Liver (tissue), 3 donors: ENCODE measurements around the gene DTNA.

ENCODE experiments used
- FOXA1 ChIP-seq: IDR thresholded peaks from 2 replicates; pipeline ENCODE4 v1.6.1; 2016; ENCODE audit warnings: antibody characterized with exemption
- GABPA ChIP-seq, 2 donors: IDR thresholded peaks in 1 of 2; conservative IDR thresholded peaks in 1 of 2; 2 replicates each; pipeline ENCODE4 v1.6.1; 2016; ENCODE audit warnings: antibody characterized with exemption in 2 of 2, mild to moderate bottlenecking in 1 of 2, moderate library complexity in 1 of 2
- HNF4G ChIP-seq: IDR thresholded peaks from 2 replicates; pipeline ENCODE4 v1.6.1; 2016; ENCODE audit warnings: antibody characterized with exemption
- JUND ChIP-seq, 2 donors: IDR thresholded peaks; 2 replicates each; pipeline ENCODE4 v1.6.1; 2016; ENCODE audit warnings: antibody characterized with exemption in 2 of 2
- RAD21 ChIP-seq, 2 donors: IDR thresholded peaks; 2 replicates each; pipeline ENCODE4 v1.6.1; 2016; ENCODE audit warnings: antibody characterized with exemption in 2 of 2, mild to moderate bottlenecking in 2 of 2
- RXRA ChIP-seq, 2 donors: IDR thresholded peaks; 2 replicates each; pipeline ENCODE4 v1.6.1; 2017 to 2018; ENCODE audit warnings: antibody characterized with exemption in 2 of 2, mild to moderate bottlenecking in 1 of 2
- SP1 ChIP-seq: IDR thresholded peaks from 2 replicates; pipeline ENCODE4 v1.6.1; 2018; ENCODE audit warnings: antibody characterized with exemption, mild to moderate bottlenecking
- TAF1 ChIP-seq: conservative IDR thresholded peaks from 2 replicates; pipeline ENCODE4 v1.6.1; 2016; ENCODE audit warnings: antibody characterized with exemption, mild to moderate bottlenecking
- YY1 ChIP-seq: IDR thresholded peaks from 2 replicates; pipeline ENCODE4 v1.6.1; 2016; ENCODE audit warnings: antibody characterized with exemption, mild to moderate bottlenecking
- TF ChIP-seq, protein P1 (sequence below): fragments of 150-350 bp; IDR thresholded peaks from 2 replicates; pipeline ENCODE4 v1.5.1; 2017; ENCODE audit warnings: improper control_type of control experiment, low read depth, low read length; ENCODE audit not compliant: missing input control
- TF ChIP-seq, protein P2 (sequence below): IDR thresholded peaks from 2 replicates; pipeline ENCODE4 v1.6.1; 2016; ENCODE audit warnings: antibody characterized with exemption
- TF ChIP-seq, protein P3 (sequence below): IDR thresholded peaks from 2 replicates; pipeline ENCODE4 v1.6.1; 2016; ENCODE audit warnings: antibody characterized with exemption, mild to moderate bottlenecking
- TF ChIP-seq, protein P4 (sequence below): IDR thresholded peaks from 2 replicates; pipeline ENCODE4 v1.6.1; 2016; ENCODE audit warnings: antibody characterized with exemption
- donor health status: healthy.
- donor health status: healthy.

DNA sequence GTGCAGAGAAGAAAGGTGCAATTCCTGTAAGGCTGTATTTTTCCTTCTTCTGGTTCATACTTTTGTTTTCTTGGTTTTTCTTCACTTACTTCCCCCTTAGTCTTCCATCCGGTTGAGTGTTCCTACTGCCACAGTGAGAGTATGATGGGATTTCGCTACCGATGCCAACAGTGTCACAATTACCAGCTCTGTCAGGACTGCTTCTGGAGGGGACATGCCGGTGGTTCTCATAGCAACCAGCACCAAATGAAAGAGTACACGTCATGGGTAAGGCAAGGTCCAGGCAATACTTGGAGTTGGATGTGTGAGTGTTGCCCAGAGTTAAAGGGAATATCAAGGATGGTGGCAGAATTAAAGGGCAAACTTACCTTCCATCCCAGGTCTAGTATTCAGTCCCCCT is 108.0 kb downstream of the DTNA start:
- TF ChIP-seq, protein P1, sequence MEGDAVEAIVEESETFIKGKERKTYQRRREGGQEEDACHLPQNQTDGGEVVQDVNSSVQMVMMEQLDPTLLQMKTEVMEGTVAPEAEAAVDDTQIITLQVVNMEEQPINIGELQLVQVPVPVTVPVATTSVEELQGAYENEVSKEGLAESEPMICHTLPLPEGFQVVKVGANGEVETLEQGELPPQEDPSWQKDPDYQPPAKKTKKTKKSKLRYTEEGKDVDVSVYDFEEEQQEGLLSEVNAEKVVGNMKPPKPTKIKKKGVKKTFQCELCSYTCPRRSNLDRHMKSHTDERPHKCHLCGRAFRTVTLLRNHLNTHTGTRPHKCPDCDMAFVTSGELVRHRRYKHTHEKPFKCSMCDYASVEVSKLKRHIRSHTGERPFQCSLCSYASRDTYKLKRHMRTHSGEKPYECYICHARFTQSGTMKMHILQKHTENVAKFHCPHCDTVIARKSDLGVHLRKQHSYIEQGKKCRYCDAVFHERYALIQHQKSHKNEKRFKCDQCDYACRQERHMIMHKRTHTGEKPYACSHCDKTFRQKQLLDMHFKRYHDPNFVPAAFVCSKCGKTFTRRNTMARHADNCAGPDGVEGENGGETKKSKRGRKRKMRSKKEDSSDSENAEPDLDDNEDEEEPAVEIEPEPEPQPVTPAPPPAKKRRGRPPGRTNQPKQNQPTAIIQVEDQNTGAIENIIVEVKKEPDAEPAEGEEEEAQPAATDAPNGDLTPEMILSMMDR: no peak
- TF ChIP-seq, protein P2, sequence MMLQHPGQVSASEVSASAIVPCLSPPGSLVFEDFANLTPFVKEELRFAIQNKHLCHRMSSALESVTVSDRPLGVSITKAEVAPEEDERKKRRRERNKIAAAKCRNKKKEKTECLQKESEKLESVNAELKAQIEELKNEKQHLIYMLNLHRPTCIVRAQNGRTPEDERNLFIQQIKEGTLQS: no peak
- TF ChIP-seq RAD21 (IDR thresholded peaks at IDR 0.05): no peak
- TF ChIP-seq, protein P3, sequence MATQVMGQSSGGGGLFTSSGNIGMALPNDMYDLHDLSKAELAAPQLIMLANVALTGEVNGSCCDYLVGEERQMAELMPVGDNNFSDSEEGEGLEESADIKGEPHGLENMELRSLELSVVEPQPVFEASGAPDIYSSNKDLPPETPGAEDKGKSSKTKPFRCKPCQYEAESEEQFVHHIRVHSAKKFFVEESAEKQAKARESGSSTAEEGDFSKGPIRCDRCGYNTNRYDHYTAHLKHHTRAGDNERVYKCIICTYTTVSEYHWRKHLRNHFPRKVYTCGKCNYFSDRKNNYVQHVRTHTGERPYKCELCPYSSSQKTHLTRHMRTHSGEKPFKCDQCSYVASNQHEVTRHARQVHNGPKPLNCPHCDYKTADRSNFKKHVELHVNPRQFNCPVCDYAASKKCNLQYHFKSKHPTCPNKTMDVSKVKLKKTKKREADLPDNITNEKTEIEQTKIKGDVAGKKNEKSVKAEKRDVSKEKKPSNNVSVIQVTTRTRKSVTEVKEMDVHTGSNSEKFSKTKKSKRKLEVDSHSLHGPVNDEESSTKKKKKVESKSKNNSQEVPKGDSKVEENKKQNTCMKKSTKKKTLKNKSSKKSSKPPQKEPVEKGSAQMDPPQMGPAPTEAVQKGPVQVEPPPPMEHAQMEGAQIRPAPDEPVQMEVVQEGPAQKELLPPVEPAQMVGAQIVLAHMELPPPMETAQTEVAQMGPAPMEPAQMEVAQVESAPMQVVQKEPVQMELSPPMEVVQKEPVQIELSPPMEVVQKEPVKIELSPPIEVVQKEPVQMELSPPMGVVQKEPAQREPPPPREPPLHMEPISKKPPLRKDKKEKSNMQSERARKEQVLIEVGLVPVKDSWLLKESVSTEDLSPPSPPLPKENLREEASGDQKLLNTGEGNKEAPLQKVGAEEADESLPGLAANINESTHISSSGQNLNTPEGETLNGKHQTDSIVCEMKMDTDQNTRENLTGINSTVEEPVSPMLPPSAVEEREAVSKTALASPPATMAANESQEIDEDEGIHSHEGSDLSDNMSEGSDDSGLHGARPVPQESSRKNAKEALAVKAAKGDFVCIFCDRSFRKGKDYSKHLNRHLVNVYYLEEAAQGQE: no peak
- no peak for TF ChIP-seq HNF4G
- TF ChIP-seq, protein P4, sequence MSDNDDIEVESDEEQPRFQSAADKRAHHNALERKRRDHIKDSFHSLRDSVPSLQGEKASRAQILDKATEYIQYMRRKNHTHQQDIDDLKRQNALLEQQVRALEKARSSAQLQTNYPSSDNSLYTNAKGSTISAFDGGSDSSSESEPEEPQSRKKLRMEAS: no peak
- TF ChIP-seq FOXA1: no peak
- TF ChIP-seq GABPA (IDR thresholded peaks at IDR 0.05 in 1 of 2, conservative IDR thresholded peaks at IDR 0.05 in 1 of 2): no peak
- no peak for TF ChIP-seq YY1
- TF ChIP-seq TAF1: no peak
- TF ChIP-seq JUND (IDR thresholded peaks at IDR 0.05): no peak
- TF ChIP-seq RXRA (IDR thresholded peaks at IDR 0.05): no peak
- no peak for TF ChIP-seq SP1
